NCI-H187 treated with DMSO at 0.1 percent for 48 hours (cell line): ENCODE measurements around the gene APC2.
"Not testable (repeated sequence)": the region's sequence is repeated elsewhere in the genome, so short reads cannot be mapped to it uniquely, and the experiment has no call there.

Experiments
- DNase-seq: peaks from one replicate; lab custom pipeline; 2025; lab: John Stamatoyannopoulos, UW

Gene APC2

GRCh38 chr19:1466018-1466460, 16.1 kb downstream of the APC2 start:
- no peak for DNase-seq

- DNase-seq, result no peak
Observed at GRCh38 chr19:1466461-1467214, 16.7 kb downstream of the APC2 start.

GRCh38 chr19:1467215-1467489, 17.2 kb downstream of the APC2 start:
- no peak for DNase-seq

GRCh38 chr19:1467490-1468273, 17.8 kb downstream of the APC2 start:
- DNase-seq, result no peak

- DNase-seq, result no peak
Observed at GRCh38 chr19:1468274-1468820, 18.4 kb downstream of the APC2 start.

GRCh38 chr19:1468821-1469254, 18.9 kb downstream of the APC2 start:
- DNase-seq, result no peak

GRCh38 chr19:1469255-1470054, 19.5 kb downstream of the APC2 start:
- DNase-seq, result no peak

GRCh38 chr19:1470055-1470304, 20.1 kb downstream of the APC2 start:
- no peak for DNase-seq

- DNase-seq, result no peak
Observed at GRCh38 chr19:1470305-1471009, 20.5 kb downstream of the APC2 start.

GRCh38 chr19:1471010-1471514, 21.1 kb downstream of the APC2 start:
- no peak for DNase-seq

- no peak for DNase-seq
Observed at GRCh38 chr19:1471515-1472160, 21.7 kb downstream of the APC2 start.

- DNase-seq, result no peak
Observed at GRCh38 chr19:1472231-1473084, 22.5 kb downstream of the APC2 start.

GRCh38 chr19:1473085-1473851, 23.3 kb downstream of the APC2 start:
- DNase-seq, result no peak

- DNase-seq, result no peak
Observed at GRCh38 chr19:1474011-1474764, 24.3 kb downstream of the APC2 start.

GRCh38 chr19:1474765-1475351, 24.9 kb downstream of the APC2 start:
- no peak for DNase-seq

GRCh38 chr19:1475751-1476437, 26.0 kb downstream of the APC2 start:
- DNase-seq, result no peak

GRCh38 chr19:1477056-1477455, 27.1 kb downstream of the APC2 start:
- DNase-seq, result not testable (repeated sequence)
